Spleen (tissue), 7 donors: ENCODE results near the gene CHST6.

Source experiments
- POLR2A ChIP-seq, 3 donors: fragments of 450-650 bp; IDR thresholded peaks; one replicate each; pipeline ENCODE4 v1.5.1; 2017; ENCODE audit warnings: antibody characterized with exemption in 3 of 3, mild to moderate bottlenecking in 1 of 3
- TF ChIP-seq, protein P1 (sequence below), 11 experiments: fragments of 200-600 bp in 7 of 11; fragments of 450-650 bp in 4 of 11; sonication (generic) in 4 of 11; IDR thresholded peaks in 8 of 11; conservative IDR thresholded peaks in 3 of 11; 1 replicate in 7 of 11; 2 replicates in 4 of 11; pipeline versions ENCODE4 v1.4.0 to v1.8.0; 2016 to 2021; ENCODE audit warnings: antibody characterized with exemption in 11 of 11, inconsistent platforms in 4 of 11, mild to moderate bottlenecking in 1 of 11
- donor health status: DM: no; HTN: no; CAD: no; lungs with moderate emphysema.
- donor health status: DM: no; HTN: no; CAD: no.
- donor health status: DM: no; HTN: no; CAD: no.

DNA sequence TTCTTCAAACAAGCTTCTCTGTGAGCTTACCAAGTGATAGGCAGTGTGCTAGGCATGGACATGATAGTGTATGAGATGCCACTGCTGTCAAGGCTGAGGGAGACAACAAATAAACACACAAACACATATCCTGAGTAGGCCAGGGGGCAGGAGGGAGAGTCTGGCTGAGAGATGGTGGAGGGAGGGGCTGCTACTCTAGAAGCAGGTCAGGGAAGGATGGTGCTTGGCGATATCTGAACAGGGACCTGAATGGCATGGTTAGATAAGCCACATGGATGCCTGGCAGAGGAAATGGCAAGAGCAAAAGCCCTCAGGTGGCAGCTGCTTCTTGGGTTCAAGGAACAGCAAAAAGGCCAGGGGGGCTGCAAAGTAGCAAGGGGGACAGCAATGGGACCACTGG lies 8.6 kb upstream of the CHST6 start:
- TF ChIP-seq POLR2A (IDR thresholded peaks at IDR 0.05) = no peak
- TF ChIP-seq, protein P1, sequence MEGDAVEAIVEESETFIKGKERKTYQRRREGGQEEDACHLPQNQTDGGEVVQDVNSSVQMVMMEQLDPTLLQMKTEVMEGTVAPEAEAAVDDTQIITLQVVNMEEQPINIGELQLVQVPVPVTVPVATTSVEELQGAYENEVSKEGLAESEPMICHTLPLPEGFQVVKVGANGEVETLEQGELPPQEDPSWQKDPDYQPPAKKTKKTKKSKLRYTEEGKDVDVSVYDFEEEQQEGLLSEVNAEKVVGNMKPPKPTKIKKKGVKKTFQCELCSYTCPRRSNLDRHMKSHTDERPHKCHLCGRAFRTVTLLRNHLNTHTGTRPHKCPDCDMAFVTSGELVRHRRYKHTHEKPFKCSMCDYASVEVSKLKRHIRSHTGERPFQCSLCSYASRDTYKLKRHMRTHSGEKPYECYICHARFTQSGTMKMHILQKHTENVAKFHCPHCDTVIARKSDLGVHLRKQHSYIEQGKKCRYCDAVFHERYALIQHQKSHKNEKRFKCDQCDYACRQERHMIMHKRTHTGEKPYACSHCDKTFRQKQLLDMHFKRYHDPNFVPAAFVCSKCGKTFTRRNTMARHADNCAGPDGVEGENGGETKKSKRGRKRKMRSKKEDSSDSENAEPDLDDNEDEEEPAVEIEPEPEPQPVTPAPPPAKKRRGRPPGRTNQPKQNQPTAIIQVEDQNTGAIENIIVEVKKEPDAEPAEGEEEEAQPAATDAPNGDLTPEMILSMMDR (IDR thresholded peaks at IDR 0.05 in 8 of 11, conservative IDR thresholded peaks at IDR 0.05 in 3 of 11) = no peak
